Adrenal gland (tissue), 5 donors: Measurements from ENCODE around the gene NHSL2.

Experiments used
- POLR2A ChIP-seq, 2 donors: fragments of 450-650 bp; IDR thresholded peaks; one replicate each; pipeline ENCODE4 v1.6.1; 2017; ENCODE audit warnings: antibody characterized with exemption in 2 of 2, mild to moderate bottlenecking in 2 of 2, moderate library complexity in 1 of 2
- TF ChIP-seq, protein P1 (sequence below), 6 experiments: fragments of 450-650 bp in 4 of 6; fragments of 200-600 bp in 2 of 6; sonication (generic) in 1 of 6; IDR thresholded peaks; 1 replicate in 5 of 6; 2 replicates in 1 of 6; pipeline versions ENCODE4 v1.5.1 to v1.8.0; 2016 to 2021; ENCODE audit warnings: antibody characterized with exemption in 6 of 6, mild to moderate bottlenecking in 2 of 6, moderate library complexity in 1 of 6
- donor health status: DM: no; HTN: no; CAD: no.

DNA sequence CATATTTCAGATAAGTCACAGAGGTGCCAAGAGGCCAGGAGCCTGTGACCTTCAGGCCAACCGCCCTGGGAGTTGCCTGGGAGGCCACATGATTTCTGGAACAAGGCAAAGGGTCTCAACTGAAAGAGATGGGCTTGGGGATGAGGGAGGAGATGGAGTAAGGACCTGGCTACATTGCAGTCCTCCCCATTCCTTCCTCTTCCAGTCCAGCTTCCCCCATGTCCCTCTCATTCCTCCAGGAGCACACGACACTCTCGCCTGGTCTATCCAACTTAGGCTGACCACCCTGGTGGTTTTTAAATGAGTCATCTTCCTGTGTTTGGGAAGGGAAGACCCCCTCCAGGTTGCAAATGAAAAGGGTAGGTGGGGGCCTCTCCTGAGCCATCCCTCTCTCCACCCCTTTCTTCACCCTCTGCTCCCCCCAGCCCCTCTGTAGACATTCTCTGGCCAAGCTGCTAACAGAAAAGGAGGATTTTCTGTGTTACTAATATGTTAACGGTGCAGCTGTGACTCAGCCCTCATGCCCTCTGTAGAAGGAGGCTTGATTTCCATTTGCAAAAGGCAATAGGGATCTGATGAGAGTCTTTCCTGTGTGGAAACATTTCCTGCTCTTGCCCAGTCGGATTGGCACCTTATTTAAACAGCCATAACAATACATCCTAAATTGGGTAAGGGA, 141.9 kb downstream of the NHSL2 start:
- TF ChIP-seq, protein P1, sequence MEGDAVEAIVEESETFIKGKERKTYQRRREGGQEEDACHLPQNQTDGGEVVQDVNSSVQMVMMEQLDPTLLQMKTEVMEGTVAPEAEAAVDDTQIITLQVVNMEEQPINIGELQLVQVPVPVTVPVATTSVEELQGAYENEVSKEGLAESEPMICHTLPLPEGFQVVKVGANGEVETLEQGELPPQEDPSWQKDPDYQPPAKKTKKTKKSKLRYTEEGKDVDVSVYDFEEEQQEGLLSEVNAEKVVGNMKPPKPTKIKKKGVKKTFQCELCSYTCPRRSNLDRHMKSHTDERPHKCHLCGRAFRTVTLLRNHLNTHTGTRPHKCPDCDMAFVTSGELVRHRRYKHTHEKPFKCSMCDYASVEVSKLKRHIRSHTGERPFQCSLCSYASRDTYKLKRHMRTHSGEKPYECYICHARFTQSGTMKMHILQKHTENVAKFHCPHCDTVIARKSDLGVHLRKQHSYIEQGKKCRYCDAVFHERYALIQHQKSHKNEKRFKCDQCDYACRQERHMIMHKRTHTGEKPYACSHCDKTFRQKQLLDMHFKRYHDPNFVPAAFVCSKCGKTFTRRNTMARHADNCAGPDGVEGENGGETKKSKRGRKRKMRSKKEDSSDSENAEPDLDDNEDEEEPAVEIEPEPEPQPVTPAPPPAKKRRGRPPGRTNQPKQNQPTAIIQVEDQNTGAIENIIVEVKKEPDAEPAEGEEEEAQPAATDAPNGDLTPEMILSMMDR (IDR thresholded peaks at IDR 0.05): no peak
- TF ChIP-seq POLR2A (IDR thresholded peaks at IDR 0.05): no peak
